Esophagus squamous epithelium (tissue), 4 donors: ENCODE measurements around the gene C3.

ENCODE experiments used
- CTCF ChIP-seq, 6 experiments: fragments of 450-650 bp in 4 of 6; fragments of 200-600 bp in 2 of 6; sonication (generic) in 2 of 6; IDR thresholded peaks; one replicate each; pipeline ENCODE4 v1.5.1; 2016 to 2019; ENCODE audit warnings: antibody characterized with exemption in 6 of 6, mild to moderate bottlenecking in 4 of 6, moderate library complexity in 4 of 6
- POLR2A ChIP-seq, 4 donors: fragments of 450-650 bp; IDR thresholded peaks; one replicate each; pipeline ENCODE4 v1.6.1; 2017; ENCODE audit warnings: antibody characterized with exemption in 4 of 4, mild to moderate bottlenecking in 4 of 4, moderate library complexity in 3 of 4

GRCh38 chr19:6728346-6728745 lies 7.9 kb upstream of the C3 start:
- no peak for TF ChIP-seq CTCF (IDR thresholded peaks at IDR 0.05)
- TF ChIP-seq POLR2A (IDR thresholded peaks at IDR 0.05) = no peak
